ENCODE measurements around the gene GBE1.
"Not testable (repeated sequence)": the region's sequence is repeated elsewhere in the genome, so short reads cannot be mapped to it uniquely, and the experiment has no call there.

GBE1 gene

DNA sequence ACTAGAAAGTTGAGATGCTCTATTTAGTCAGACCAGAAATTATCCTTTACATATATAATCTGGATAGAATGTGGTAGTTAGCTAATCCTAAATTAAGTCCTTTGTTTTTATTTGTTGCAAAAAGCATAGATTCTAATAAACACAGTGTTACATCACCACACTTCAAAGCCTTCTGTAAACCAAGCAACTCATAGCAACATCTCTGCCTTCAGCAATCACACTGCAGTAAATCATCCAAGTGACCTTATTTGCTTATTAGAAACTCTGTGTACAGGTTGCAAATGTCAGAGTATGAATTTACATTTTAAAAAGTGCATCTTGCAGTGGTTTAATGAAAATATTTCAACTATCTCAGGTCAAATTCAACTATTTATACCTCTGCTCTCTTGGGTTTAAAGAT, 242.5 kb downstream of the GBE1 start:
- DNase-seq, result no peak

DNA sequence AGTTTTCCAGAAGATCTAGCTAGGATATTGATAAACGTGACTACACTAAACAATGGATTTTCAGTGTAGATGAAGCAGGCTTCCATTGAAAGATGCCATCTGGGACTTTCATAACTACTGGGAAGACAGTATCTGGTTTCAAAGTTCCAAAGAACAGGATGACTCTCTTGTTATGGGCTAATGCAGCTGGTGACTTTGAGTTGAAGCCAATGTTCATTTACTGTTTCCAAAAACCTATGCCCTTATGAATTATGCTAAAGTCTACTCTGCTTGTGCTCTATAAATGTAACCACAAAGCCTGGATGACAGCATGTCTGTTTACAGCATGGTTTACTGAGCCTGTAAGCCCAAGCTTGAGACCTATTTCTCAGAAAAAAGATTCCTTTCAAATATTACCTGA, 245.4 kb downstream of the GBE1 start:
- no peak for DNase-seq

DNA sequence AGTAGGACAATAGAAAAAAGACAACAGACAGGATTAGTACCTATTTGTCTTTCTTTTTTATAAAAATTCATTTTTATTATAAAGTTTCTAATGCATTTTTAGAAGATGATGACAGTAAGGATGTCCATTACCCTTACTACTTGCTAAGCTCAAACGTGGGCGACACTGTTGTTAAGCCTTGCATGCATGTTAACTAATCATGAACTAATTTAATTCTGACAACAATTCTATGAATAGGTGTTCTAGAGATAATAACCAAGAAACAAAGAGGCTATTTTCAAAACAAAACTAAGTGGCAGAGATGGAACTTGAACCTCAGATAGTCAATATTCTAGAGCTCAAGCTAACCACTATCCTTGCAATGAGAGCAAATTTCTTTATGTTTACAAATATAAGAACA, 247.9 kb downstream of the GBE1 start:
- no peak for DNase-seq

DNA sequence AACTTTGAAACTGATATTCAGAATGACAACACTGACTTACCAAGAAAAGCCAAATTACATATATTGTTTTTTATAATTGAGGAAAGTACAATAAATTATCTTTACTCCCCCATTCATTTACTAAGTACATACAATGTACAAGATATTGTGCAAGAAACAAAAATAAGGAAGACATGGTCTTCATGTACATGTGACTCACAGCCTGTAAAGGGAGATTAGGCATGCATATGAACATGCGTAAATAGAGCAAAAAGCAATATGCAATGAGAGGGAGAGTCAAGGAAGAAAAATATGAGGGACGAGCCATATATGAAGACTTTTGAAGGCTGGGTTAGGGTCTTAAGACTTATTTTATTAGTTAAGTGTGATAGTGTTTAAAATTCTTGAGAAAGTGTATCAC, 258.4 kb downstream of the GBE1 start:
- no peak for DNase-seq

GRCh38 chr3:81502236-81502635, 259.2 kb downstream of the GBE1 start:
- no peak for DNase-seq

- no peak for DNase-seq
These were observed 261.4 kb downstream of the GBE1 start for GRCh38 chr3:81500039-81500438.

DNA sequence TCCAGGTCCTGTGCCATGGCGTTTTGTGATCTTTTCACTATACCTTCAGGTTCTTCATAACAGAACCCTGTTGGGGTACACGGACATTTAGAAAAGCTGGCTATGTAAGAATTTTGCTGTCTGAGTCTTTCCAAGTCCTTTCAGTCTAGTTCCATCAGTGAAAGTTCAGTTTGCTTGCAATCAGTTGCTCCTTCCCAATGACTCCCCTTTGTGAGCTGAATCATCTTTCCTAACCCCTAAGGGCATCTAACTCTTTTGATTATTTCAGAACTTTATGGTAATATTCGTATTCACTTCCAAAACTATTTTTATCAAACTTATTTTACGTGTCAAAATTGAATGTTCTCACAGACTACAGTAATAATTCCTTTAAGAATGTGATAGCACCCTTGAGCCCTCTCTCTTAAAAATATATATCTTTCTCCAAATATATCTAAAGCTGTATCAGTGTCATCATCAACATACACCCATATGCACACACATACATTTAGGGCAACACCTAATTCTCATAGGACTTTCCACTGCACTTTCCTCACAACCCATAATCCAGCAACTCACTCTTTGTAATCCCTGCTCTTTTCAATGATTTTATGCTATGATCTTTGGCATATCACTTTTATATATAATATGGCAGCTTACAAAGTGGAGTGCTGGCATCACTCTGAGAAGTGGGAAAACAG, 263.7 kb downstream of the GBE1 start:
- DNase-seq, result no peak

GRCh38 chr3:81496407-81497104, 264.9 kb downstream of the GBE1 start:
- no peak for DNase-seq

DNA sequence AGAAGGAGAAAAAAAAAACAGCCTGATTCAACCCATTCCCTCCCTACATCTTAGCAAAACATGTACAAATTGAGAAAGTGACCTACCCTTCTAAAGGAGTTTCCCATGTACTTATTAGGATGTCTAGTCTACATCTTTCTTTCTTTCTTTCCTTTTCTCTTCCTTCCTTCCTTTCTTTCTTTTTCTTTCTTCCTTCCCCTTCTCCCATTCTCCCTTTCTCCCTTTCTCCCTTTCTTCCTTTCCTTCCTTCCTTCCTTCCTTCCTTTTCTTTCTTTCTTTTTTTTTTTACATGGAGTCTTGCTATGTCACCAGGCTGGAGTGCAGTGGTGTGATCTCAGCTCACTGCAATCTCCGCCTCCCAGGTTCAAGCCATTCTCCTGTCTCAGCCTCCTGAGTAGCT, 269.0 kb downstream of the GBE1 start:
- not testable (repeated sequence) for DNase-seq

DNA sequence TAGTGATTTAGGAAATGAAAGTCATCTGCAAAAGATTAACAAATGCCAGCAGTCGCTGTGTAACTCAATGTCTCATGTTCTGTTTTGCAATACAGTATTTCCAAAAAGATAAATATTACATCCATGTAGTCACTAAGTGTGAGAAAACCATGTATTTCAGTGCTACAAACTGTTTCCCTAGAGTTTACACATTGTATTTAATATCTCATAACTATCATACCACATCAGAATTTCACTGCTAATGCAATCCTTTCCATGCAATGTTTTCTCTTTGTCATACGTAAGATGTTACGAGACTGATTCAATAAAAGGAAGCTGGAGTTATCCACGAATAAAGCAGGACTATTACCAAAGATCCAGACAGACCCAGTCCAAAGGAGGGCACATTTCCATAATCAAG, 269.4 kb downstream of the GBE1 start:
- no peak for DNase-seq

DNA sequence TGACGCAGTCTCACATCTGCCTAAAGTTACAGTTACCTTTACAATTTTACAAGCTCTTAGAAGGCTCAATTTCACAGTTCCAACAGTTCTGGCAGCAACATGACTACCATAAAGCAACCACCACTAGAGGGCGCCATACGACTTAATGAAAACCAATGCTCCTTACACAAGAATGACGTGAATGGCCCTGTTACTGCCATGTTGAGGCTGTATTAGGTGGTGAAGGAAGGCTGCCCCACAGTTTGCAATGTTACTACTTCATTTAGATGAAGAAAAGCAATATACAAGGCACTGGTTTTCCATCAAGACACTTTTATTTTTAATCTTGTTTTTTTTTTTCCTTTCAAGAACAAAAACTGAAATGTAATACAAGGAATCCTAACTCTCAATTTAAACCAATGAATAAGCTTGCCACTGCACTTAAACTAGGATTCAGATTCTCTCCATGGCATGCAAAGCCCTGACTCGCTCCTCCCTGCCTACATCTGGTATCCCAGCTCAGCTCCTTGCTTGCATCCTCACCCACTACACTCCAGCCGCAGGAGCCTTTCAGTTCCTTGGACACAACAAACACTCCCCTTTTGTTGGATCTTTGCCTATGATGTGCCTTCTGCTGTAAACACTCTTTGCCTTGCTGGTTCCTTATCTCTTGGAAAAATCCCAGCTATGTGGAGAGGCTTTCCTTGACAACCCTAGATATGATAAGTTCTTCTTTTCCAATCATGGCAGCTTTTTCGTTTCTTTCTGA, 270.7 kb downstream of the GBE1 start:
- DNase-seq, result peak; percentile 28

DNA sequence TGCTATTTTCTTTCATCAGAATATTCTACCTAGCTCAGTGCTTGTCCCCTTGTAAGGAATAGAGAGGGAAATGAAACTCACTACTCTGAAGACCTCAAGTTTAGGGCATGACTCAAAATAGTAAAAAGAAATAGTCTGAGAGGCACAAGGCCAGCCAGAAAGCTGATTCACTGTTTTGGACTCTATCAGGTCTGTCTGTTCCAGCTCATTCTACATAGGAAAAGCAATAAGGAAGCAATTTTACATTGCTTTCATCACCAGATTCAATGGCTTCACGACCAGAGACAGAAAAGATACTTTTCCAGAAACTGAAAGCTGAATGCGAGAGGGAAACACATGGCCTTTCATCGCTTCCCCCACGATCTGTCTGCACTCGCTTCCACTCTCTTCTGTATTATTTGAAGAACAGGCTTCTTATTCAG, 276.0 kb downstream of the GBE1 start:
- no peak for DNase-seq

GRCh38 chr3:81484520-81484919, 276.9 kb downstream of the GBE1 start:
- no peak for DNase-seq

- no peak for DNase-seq
These were observed 278.4 kb downstream of the GBE1 start for GRCh38 chr3:81483046-81483445.

GRCh38 chr3:81477740-81478139, 283.7 kb downstream of the GBE1 start:
- DNase-seq, result no peak

DNA sequence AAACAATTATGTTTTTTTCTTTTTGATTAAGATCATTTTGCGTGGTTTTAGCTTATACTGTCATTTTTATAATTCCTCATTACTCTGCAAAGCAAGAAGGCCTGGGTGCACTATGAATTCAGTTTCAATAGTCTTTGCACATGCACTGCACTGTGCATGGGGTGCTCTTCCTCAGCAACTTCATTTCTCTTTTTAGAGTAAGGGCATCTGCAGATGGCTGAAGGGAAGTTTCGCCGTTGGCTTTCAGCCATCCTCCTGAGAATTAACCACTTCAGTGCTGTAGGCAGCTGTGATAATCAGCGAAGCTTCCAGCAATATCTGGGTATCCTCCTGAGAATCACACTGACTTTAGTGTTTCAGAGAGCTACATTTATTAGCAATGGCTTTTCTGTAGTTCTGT, 284.8 kb downstream of the GBE1 start:
- DNase-seq, result no peak

DNA sequence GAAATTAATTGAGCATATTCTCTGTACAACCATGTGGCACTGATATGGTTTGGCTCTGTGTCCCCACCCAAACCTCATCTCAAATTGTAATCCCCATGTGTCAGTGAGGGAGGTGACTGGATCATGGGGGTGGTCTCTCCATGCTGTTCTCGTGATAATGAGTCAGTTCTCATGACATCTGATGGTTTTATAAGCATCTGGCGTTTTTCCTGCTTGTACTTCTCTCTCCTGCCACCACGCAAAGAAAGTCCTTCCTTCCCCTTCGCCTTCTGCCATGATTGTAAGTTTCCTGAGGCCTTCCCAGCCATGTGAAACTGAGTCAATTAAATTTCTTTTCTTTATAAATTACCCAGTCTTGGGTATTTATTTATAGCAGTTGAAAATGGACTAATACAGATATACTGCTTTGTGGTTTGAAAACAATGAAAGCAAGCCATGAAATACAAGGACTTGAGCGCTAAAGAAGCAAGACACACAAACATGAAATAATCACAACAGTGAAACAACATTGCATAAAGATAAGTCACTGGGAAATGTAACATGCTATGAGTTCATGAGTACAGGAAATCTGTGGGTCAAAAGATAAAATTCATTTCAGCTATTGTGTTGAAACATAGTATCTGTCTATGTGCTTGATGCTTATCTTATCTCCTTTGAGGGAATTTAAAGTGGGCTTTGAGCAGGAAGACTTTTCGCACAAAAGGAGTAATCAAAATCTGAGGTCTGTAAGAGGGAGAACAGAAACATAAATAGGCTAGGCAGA, 288.7 kb downstream of the GBE1 start:
- DNase-seq, result no peak

DNA sequence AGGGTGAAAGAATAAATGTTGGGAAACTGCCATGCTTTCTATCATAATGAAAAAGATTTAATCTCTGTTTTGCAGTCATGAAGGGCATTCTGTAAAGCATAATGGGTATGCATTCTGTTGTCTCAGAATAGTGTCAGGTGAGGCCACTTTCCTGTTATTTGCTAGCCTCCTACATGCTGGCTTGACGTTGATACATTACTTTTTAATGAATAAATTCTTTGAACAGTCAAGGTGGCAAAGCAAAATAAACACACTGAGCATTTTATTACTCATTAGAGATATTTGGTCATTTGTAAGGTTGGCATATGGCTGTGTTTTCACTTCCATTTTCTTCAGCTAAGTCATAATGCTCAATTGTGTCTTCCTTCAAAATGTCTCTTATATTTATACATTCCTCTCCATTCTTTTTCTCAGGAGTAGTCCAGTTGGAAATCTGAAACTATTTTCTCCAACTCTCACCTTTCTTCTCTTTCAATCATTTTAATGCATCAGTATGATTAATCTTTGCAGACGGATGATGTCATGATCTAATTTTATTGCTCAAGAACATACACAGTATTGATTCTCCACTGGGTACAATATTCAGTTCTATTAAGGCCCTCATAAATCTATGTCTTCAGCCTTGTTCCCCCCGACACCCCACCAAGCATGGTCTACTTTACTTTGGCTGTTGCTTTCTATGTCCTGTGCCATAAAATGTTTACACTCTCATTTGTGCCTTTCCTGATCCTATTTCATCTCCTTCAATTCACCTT, 290.7 kb downstream of the GBE1 start:
- DNase-seq, result no peak

- DNase-seq, result no peak
These were observed 293.1 kb downstream of the GBE1 start for GRCh38 chr3:81468391-81468790.

DNA sequence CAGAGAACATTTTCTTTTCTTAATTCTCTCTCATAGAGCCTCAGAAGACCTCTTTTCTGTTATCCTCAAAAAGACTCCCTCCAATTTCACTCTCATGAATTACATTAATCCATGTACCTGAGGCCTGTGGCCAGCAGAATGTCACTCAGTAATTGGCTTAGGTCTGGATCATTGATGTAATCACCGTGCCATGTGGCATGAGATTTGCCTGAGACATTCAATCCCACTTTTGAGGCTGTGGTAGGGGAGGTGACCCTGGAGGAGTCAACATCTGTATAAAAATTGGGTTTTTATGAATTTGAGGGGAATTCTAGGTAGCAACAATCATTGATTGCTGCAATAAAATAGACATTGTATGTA, 295.3 kb downstream of the GBE1 start:
- DNase-seq, result no peak

DNA sequence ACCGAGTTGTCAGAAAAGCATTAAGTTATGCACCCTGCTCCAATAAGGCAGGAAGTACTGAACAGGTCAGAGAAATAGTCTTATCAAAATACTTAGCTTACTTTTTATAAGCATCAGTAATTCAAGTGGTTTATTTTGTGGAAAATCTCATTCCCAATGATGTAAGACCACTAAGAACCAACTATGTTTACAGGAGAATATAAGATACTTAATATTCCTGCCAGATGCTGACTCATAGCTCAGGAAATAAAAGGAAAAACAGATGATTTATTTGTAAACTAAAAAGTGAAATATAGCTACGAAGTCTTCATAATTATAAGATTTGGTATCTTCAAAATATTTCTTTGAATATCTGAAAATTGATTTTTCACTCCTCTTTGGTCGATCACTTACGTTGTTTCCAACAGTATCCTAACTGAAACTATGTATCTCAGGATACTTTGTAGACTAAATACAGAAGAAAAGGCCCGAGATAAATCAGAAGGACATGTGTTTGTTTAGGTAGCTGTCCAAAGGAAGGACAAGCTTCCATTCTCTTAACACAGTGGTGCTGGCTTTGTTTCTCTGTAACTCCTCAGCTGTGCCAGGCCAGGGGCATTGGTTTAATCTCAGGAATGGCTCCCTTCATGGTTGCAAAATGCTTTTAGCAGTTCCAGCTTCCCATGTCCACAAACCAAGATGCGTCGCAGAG, 295.8 kb downstream of the GBE1 start:
- no peak for DNase-seq

- DNase-seq, result no peak
These were observed 297.7 kb downstream of the GBE1 start for GRCh38 chr3:81463781-81464180.

All from NCI-H2081 treated with DMSO at 0.1 percent for 48 hours (cell line).